H1 (cell line): Measurements from ENCODE around the gene UGT2A2. TPM values are rescaled to one million over a fixed set of nuclear protein-coding genes. Genes with fewer than 3 reads are reported as not detected.

Source experiments
- CTCF ChIA-PET: fragments of 300-600 bp; sonication (Branson Sonifier 250); formaldehyde crosslinking; loops from one replicate; lab custom pipeline; 2021; ENCODE audit not compliant: partially characterized antibody; lab: Charles Lee
- POLR2A ChIA-PET: fragments of 300-600 bp; sonication (Branson Sonifier 250); formaldehyde crosslinking; loops from one replicate; lab custom pipeline; 2021; ENCODE audit warnings: inconsistent platforms; ENCODE audit not compliant: partially characterized antibody; lab: Charles Lee
- DNase-seq, 2 experiments: peaks; one replicate each; pipeline versions ENCODE4 v3.0.0 to v3.0.0-alpha.2; 2010 to 2022; ENCODE audit warnings: low spot score in 2 of 2, low read depth in 1 of 2, mixed read lengths in 1 of 2
- FAIRE-seq: peaks from 2 replicates; lab custom pipeline; 2011; peaks lifted over from hg19 to GRCh38; lab: Jason Lieb, UNC
- H2AFZ ChIP-seq: 2 replicates; pipeline ENCODE4 v1.8.1; 2012; ENCODE audit warnings: low read length, inconsistent platforms
- H2AK5ac ChIP-seq: 2 replicates; pipeline ENCODE4 v1.6.1; 2013; ENCODE audit warnings: low read depth, low read length
- H2BK120ac ChIP-seq: replicated peaks from 2 replicates; pipeline ENCODE3; 2013; ENCODE audit warnings: low read depth, low read length, inconsistent platforms
- H2BK12ac ChIP-seq: 2 replicates; pipeline ENCODE4 v1.6.1; 2013; ENCODE audit warnings: low read depth, low read length
- H2BK15ac ChIP-seq: 2 replicates; pipeline ENCODE4 v1.6.1; 2013; ENCODE audit warnings: low read length
- H2BK20ac ChIP-seq: 2 replicates; pipeline ENCODE4 v1.6.1; 2013; ENCODE audit warnings: low read length
- H2BK5ac ChIP-seq: 2 replicates; pipeline ENCODE4 v1.6.1; 2013; ENCODE audit warnings: low read depth, low read length
- H3K14ac ChIP-seq: 2 replicates; pipeline ENCODE4 v1.6.1; 2013; ENCODE audit warnings: inconsistent platforms; ENCODE audit not compliant: insufficient read length
- H3K18ac ChIP-seq: 2 replicates; pipeline ENCODE4 v1.6.1; 2013; ENCODE audit warnings: low read length; ENCODE audit errors: extremely low read depth
- H3K23ac ChIP-seq: 2 replicates; pipeline ENCODE4 v1.6.1; 2013; ENCODE audit warnings: inconsistent platforms; ENCODE audit not compliant: insufficient read length
- H3K23me2 ChIP-seq: 2 replicates; pipeline ENCODE4 v1.6.1; 2013; ENCODE audit warnings: low read depth, low read length
- H3K27ac ChIP-seq: 2 replicates; pipeline ENCODE4 v1.6.1; 2011; ENCODE audit warnings: low read depth, low read length, inconsistent platforms
- H3K27me3 ChIP-seq, 4 experiments: replicated peaks in 1 of 4; 1 replicate in 1 of 4; 2 replicates in 3 of 4; pipeline versions ENCODE4 v1.6.1 to v1.8.1; 2011 to 2013; ENCODE audit warnings: low read length in 3 of 4, mild to moderate bottlenecking in 3 of 4, inconsistent platforms in 2 of 4, mixed read lengths in 2 of 4, moderate library complexity in 1 of 4; ENCODE audit not compliant: control insufficient read depth in 3 of 4, insufficient read depth in 3 of 4; ENCODE audit errors: extremely low read depth in 1 of 4
- H3K36me3 ChIP-seq, 4 experiments: 2 replicates each; pipeline versions ENCODE4 v1.6.1 to v1.8.1; 2011 to 2013; ENCODE audit warnings: mild to moderate bottlenecking in 4 of 4, low read length in 3 of 4, moderate library complexity in 2 of 4, control low read depth in 1 of 4, inconsistent platforms in 1 of 4; ENCODE audit not compliant: insufficient read depth in 4 of 4, control insufficient read depth in 2 of 4
- H3K4ac ChIP-seq: replicated peaks from 2 replicates; pipeline ENCODE3; 2013; ENCODE audit warnings: low read length, low read depth, mixed read lengths, inconsistent platforms; ENCODE audit not compliant: insufficient read length
- H3K4me1 ChIP-seq, 4 experiments: replicated peaks in 1 of 4; 1 replicate in 1 of 4; 2 replicates in 3 of 4; pipeline versions ENCODE4 v1.6.1 to v1.8.1; 2011 to 2013; ENCODE audit warnings: low read length in 3 of 4, inconsistent platforms in 2 of 4, mixed read lengths in 1 of 4; ENCODE audit not compliant: insufficient read depth in 4 of 4, control insufficient read depth in 3 of 4
- H3K4me2 ChIP-seq, 2 experiments: 2 replicates each; pipeline versions ENCODE4 v1.6.1 to v1.8.1; 2011 to 2013; ENCODE audit warnings: low read depth in 2 of 2, low read length in 2 of 2, control low read depth in 1 of 2, inconsistent platforms in 1 of 2, mild to moderate bottlenecking in 1 of 2; ENCODE audit not compliant: insufficient read depth in 1 of 2
- H3K4me3 ChIP-seq, 4 experiments: fragments of 200-600, 300-600 bp in 1 of 4; sonication (generic), shearing (Covaris generic), sonication (Bioruptor Twin) in 1 of 4; 2 replicates each; pipeline versions ENCODE4 v1.5.1 to v1.8.1; 2011 to 2016; ENCODE audit warnings: low read length in 4 of 4, low read depth in 3 of 4, control low read depth in 2 of 4, inconsistent platforms in 2 of 4, mild to moderate bottlenecking in 2 of 4, mixed read lengths in 1 of 4, moderate library complexity in 1 of 4; ENCODE audit not compliant: insufficient read depth in 2 of 4; ENCODE audit errors: extremely low read depth in 1 of 4
- H3K56ac ChIP-seq: replicated peaks from 2 replicates; pipeline ENCODE3; 2013; ENCODE audit warnings: low read depth, mild to moderate bottlenecking, mixed read lengths, low read length, inconsistent platforms; ENCODE audit not compliant: insufficient read length
- H3K79me1 ChIP-seq: 2 replicates; pipeline ENCODE4 v1.6.1; 2013; ENCODE audit warnings: low read depth, low read length, control low read depth
- H3K79me2 ChIP-seq, 2 experiments: 2 replicates each; pipeline versions ENCODE4 v1.6.1 to v1.8.1; 2012 to 2013; ENCODE audit warnings: low read length in 2 of 2, mild to moderate bottlenecking in 2 of 2, inconsistent platforms in 1 of 2; ENCODE audit not compliant: insufficient read depth in 2 of 2, control insufficient read depth in 1 of 2
- H3K9ac ChIP-seq, 4 experiments: replicated peaks in 1 of 4; 1 replicate in 1 of 4; 2 replicates in 3 of 4; pipeline versions ENCODE4 v1.6.1 to v1.8.1; 2011 to 2013; ENCODE audit warnings: low read depth in 3 of 4, low read length in 3 of 4, control low read depth in 2 of 4, mild to moderate bottlenecking in 2 of 4, moderate library complexity in 2 of 4, inconsistent platforms in 1 of 4; ENCODE audit errors: extremely low read depth in 1 of 4
- H3K9me3 ChIP-seq, 2 experiments: 2 replicates each; pipeline versions ENCODE4 v1.6.1 to v1.8.1; 2012 to 2013; ENCODE audit warnings: mild to moderate bottlenecking in 2 of 2, moderate library complexity in 2 of 2, control low read depth in 1 of 2, inconsistent platforms in 1 of 2, low read depth in 1 of 2, low read length in 1 of 2, mixed read lengths in 1 of 2; ENCODE audit not compliant: insufficient read depth in 2 of 2
- H4K20me1 ChIP-seq, 2 experiments: replicated peaks in 1 of 2; 2 replicates each; pipeline versions ENCODE3 to v1.8.1; 2011 to 2013; ENCODE audit warnings: inconsistent platforms in 2 of 2, low read length in 2 of 2, mild to moderate bottlenecking in 1 of 2; ENCODE audit not compliant: insufficient read depth in 2 of 2, control insufficient read depth in 1 of 2
- H4K5ac ChIP-seq: 2 replicates; pipeline ENCODE4 v1.6.1; 2013; ENCODE audit warnings: low read length, low read depth, mixed read lengths, inconsistent platforms; ENCODE audit not compliant: insufficient read length
- H4K8ac ChIP-seq: 2 replicates; pipeline ENCODE4 v1.8.0; 2013; ENCODE audit warnings: mild to moderate bottlenecking, moderate library complexity, low read length, inconsistent platforms; ENCODE audit not compliant: insufficient read depth; ENCODE audit errors: extremely low read depth
- H4K91ac ChIP-seq: replicated peaks from 2 replicates; pipeline ENCODE3; 2013; ENCODE audit warnings: low read length, mixed read lengths, inconsistent platforms; ENCODE audit not compliant: insufficient read length
- CEBPB ChIP-seq: IDR thresholded peaks from 2 replicates; pipeline ENCODE4 v1.6.1; 2012; ENCODE audit warnings: low read depth, low read length
- E2F6 ChIP-seq: IDR thresholded peaks from 2 replicates; pipeline ENCODE4 v1.6.1; 2012; ENCODE audit warnings: inconsistent platforms
- EP300 ChIP-seq, 2 experiments: IDR thresholded peaks; 1 replicate in 1 of 2; 2 replicates in 1 of 2; pipeline ENCODE4 v1.6.1; 2011 to 2012; ENCODE audit warnings: low read depth in 2 of 2, low read length in 2 of 2, mild to moderate bottlenecking in 2 of 2, borderline replicate concordance in 1 of 2, inconsistent platforms in 1 of 2, moderate library complexity in 1 of 2
- HDAC2 ChIP-seq, 2 experiments: fragments of 300-600 bp in 1 of 2; sonication (generic) in 1 of 2; IDR thresholded peaks; 2 replicates each; pipeline ENCODE4 v1.6.1; 2011 to 2012; ENCODE audit warnings: low read depth in 2 of 2, low read length in 2 of 2, mild to moderate bottlenecking in 2 of 2, moderate library complexity in 2 of 2, borderline replicate concordance in 1 of 2, inconsistent platforms in 1 of 2
- MAFK ChIP-seq: IDR thresholded peaks from 2 replicates; pipeline ENCODE4 v1.6.1; 2012; ENCODE audit warnings: low read depth, mild to moderate bottlenecking, improper control_type of control experiment, low read length
- NRF1 ChIP-seq: IDR thresholded peaks from 2 replicates; pipeline ENCODE4 v1.6.1; 2011; ENCODE audit warnings: mild to moderate bottlenecking, low read depth, low read length, improper control_type of control experiment
- SIN3A ChIP-seq, 2 experiments: IDR thresholded peaks in 1 of 2; conservative IDR thresholded peaks in 1 of 2; 2 replicates each; pipeline ENCODE4 v1.6.1; 2011 to 2012; ENCODE audit warnings: low read length in 2 of 2, improper control_type of control experiment in 1 of 2, low read depth in 1 of 2, mild to moderate bottlenecking in 1 of 2
- SP4 ChIP-seq: IDR thresholded peaks from 2 replicates; pipeline ENCODE4 v1.6.1; 2012; ENCODE audit warnings: low read length, inconsistent platforms
- TAF7 ChIP-seq: optimal IDR thresholded peaks from 2 replicates; pipeline ENCODE3; 2011; ENCODE audit warnings: low read depth, mild to moderate bottlenecking, inconsistent platforms, low read length, moderate library complexity, borderline replicate concordance
- TBP ChIP-seq: IDR thresholded peaks from 2 replicates; pipeline ENCODE4 v1.6.1; 2011; ENCODE audit warnings: low read depth, low read length, improper control_type of control experiment
- ZNF274 ChIP-seq: IDR thresholded peaks from 2 replicates; pipeline ENCODE4 v1.7.0; 2012; ENCODE audit warnings: low read length, borderline replicate concordance; ENCODE audit errors: extremely low read depth
- WGBS, 2 experiments: shearing (Covaris generic) in 1 of 2; methylation state at CpG; one replicate each; pipeline versions ENCODE4 v1.1.6 to v1.1.7; 2013 to 2015; ENCODE audit warnings: low lambda C conversion rate in 2 of 2, mixed read lengths in 2 of 2, inconsistent platforms in 1 of 2, low coverage in 1 of 2, missing lambda C conversion rate in 1 of 2; ENCODE audit not compliant: insufficient replicate concordance in 2 of 2, insufficient coverage in 1 of 2, insufficient read length in 1 of 2; ENCODE audit errors: extremely low coverage in 1 of 2, missing lambda C conversion rate in 1 of 2; 5-methylcytosine and 5-hydroxymethylcytosine counted together
- polyA plus RNA-seq, 7 experiments: library from polyadenylated mRNA; depleted of rRNA in 3 of 7; stranded (reverse) in 5 of 7; unstranded in 2 of 7; fragments of >200 nt in 5 of 7; fragments of 200-250 nt in 2 of 7; gene quantifications; 1 replicate in 5 of 7; 2 replicates in 1 of 7; 4 replicates in 1 of 7; pipeline versions ENCODE4 v1.2.1 to v1.2.3, GENCODE V29; 2011 to 2013; ENCODE audit warnings: missing spikeins in 2 of 7, mixed read lengths in 2 of 7
- total RNA-seq: library from RNA; stranded (reverse); fragmentation: NEBNext Ultra II Directional; extraction: Animal tissue kit (Norgen Biotek cat#: 25700); gene quantifications from 2 replicates; pipeline ENCODE4 v1.2.1, GENCODE V29; 2021
- TF ChIP-seq, protein P1 (sequence below): IDR thresholded peaks from 2 replicates; pipeline ENCODE4 v1.6.1; 2011; ENCODE audit warnings: low read length, improper control_type of control experiment

Gene UGT2A2
- total and polyA plus RNA-seq, 2 of the 8 experiments (the other 6 are each of a cell fraction or from before 2014, with no cell fraction given): not detected

DNA sequence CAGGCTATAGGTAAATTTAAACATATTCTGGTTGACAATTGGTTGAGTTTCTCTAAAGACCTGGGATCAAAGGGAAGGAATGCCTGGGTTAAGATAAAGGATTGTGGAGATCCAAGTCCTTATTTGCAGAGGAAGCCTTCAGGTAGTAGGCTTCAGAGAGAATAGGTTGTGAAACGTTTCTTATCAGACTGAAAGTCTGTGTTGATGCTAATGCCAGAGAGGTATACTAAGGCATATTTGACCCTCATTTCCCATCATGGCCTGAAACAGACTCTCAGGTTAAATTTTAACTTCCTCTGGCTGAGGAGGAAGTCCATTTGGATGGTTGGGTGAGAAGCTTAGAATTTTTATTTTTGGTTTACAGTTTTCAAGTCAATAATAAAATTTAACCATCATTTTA is 48.1 kb downstream of the UGT2A2 start:
- H2AK5ac ChIP-seq: no peak overlapping the region
- H3K18ac ChIP-seq: no peak overlapping the region
- ChIA-PET POLR2A (no interaction called here), CTCF (no interaction called here)
- no peaks in the 10 kb centered on the region for H3K79me2 ChIP-seq
- no peak overlapping the region for H3K27ac ChIP-seq
- no peaks in the 10 kb centered on the region for H3K9me3 ChIP-seq
- H3K14ac ChIP-seq: no peak overlapping the region
- H4K8ac ChIP-seq: no peak overlapping the region
- H3K56ac ChIP-seq: no peak overlapping the region
- no peaks in the 10 kb centered on the region for H4K20me1 ChIP-seq
- H3K9ac ChIP-seq: no peak overlapping the region
- no peak overlapping the region for H3K4ac ChIP-seq
- H3K79me1 ChIP-seq: no peaks in the 10 kb centered on the region
- H3K23ac ChIP-seq: no peak overlapping the region
- no peaks in the 10 kb centered on the region for H3K27me3 ChIP-seq
- DNase-seq (no peak), FAIRE-seq (no peak)
- no peak overlapping the region for H2BK12ac ChIP-seq
- H3K4me2 ChIP-seq: no peak overlapping the region
- H2BK5ac ChIP-seq: no peak overlapping the region
- H2BK20ac ChIP-seq: no peak overlapping the region
- no peak overlapping the region for H2BK15ac ChIP-seq
- no peak overlapping the region for H3K4me3 ChIP-seq
- no peaks in the 10 kb centered on the region for H3K36me3 ChIP-seq
- H4K91ac ChIP-seq: no peak overlapping the region
- WGBS, 2 experiments: 94% methylated on average over 1 of the region's 1 CpG; no CpG with 5 or more reads in 1 of the 2 experiments
- H2AFZ ChIP-seq: 0 out of 2 replicates have a peak overlapping the region, but pooled peaks have one; percentile 64
- no peaks in the 10 kb centered on the region for H3K4me1 ChIP-seq
- H2BK120ac ChIP-seq: no peak overlapping the region
- no peak overlapping the region for H4K5ac ChIP-seq
- H3K23me2 ChIP-seq: no peaks in the 10 kb centered on the region
- TF ChIP-seq CEBPB: no peak
- no peak for TF ChIP-seq NRF1
- no peak for TF ChIP-seq TAF7
- no peak for TF ChIP-seq SP4
- no peak for TF ChIP-seq E2F6
- TF ChIP-seq SIN3A (conservative IDR thresholded peaks at IDR 0.05 in 1 of 2, IDR thresholded peaks at IDR 0.05 in 1 of 2; ENCODE audit: low read depth in 1 of 2, low read length in 2 of 2): no peak
- TF ChIP-seq MAFK: no peak
- no peak for TF ChIP-seq EP300 (IDR thresholded peaks at IDR 0.05; ENCODE audit: borderline replicate concordance in 1 of 2, low read depth in 2 of 2, low read length in 2 of 2)
- TF ChIP-seq, protein P1, sequence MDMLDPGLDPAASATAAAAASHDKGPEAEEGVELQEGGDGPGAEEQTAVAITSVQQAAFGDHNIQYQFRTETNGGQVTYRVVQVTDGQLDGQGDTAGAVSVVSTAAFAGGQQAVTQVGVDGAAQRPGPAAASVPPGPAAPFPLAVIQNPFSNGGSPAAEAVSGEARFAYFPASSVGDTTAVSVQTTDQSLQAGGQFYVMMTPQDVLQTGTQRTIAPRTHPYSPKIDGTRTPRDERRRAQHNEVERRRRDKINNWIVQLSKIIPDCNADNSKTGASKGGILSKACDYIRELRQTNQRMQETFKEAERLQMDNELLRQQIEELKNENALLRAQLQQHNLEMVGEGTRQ: no peak
- TF ChIP-seq HDAC2 (IDR thresholded peaks at IDR 0.05; ENCODE audit: borderline replicate concordance in 1 of 2, low read depth in 2 of 2, low read length in 2 of 2): no peak
- no peak for TF ChIP-seq TBP
- no peak for TF ChIP-seq ZNF274
